HG03354 (cell line): ENCODE data around the gene DOK4.
A peak's percentile ranks its signal among the peaks of the same experiment; 100 is the strongest.

Source experiments
- ATAC-seq: cut with Tn5 transposase; IDR thresholded peaks from one replicate; pipeline ENCODE4 v1.9.1; 2021; ENCODE audit warnings: mild to moderate bottlenecking; ENCODE audit not compliant: unreplicated experiment, poor library complexity, severe bottlenecking

DOK4 gene

GRCh38 chr16:57522960-57523359 is 36.7 kb upstream of the DOK4 start:
- ATAC-seq: no peak

GRCh38 chr16:57519796-57520360 is 33.6 kb upstream of the DOK4 start:
- peak; percentile 64 for ATAC-seq

- no peak for ATAC-seq
Observed at GRCh38 chr16:57518922-57519321, 32.6 kb upstream of the DOK4 start.

GRCh38 chr16:57518520-57518919 is 32.2 kb upstream of the DOK4 start:
- ATAC-seq: no peak

GRCh38 chr16:57517397-57518367 is 31.4 kb upstream of the DOK4 start:
- ATAC-seq: no peak

- ATAC-seq: no peak
Observed at GRCh38 chr16:57516773-57517172, 30.5 kb upstream of the DOK4 start.

- ATAC-seq: no peak
Observed at GRCh38 chr16:57516176-57516725, 30.0 kb upstream of the DOK4 start.

- ATAC-seq: no peak
Observed at GRCh38 chr16:57514791-57515600, 28.7 kb upstream of the DOK4 start.

- ATAC-seq: no peak
Observed at GRCh38 chr16:57514371-57514770, 28.1 kb upstream of the DOK4 start.

GRCh38 chr16:57513371-57514102 is 27.2 kb upstream of the DOK4 start:
- no peak for ATAC-seq

- no peak for ATAC-seq
Observed at GRCh38 chr16:57512296-57513001, 26.2 kb upstream of the DOK4 start.

- no peak for ATAC-seq
Observed at GRCh38 chr16:57510016-57510871, 24.0 kb upstream of the DOK4 start.

GRCh38 chr16:57509231-57509923 is 23.1 kb upstream of the DOK4 start:
- no peak for ATAC-seq

GRCh38 chr16:57508035-57508425 is 21.7 kb upstream of the DOK4 start:
- ATAC-seq: no peak

- no peak for ATAC-seq
Observed at GRCh38 chr16:57507136-57508034, 21.1 kb upstream of the DOK4 start.

- ATAC-seq: no peak
Observed at GRCh38 chr16:57505169-57505568, 18.9 kb upstream of the DOK4 start.
